Muscle layer of duodenum (tissue), 2 donors: ENCODE data around the gene WNT7A.
"Not testable (repeated sequence)": the region's sequence is repeated elsewhere in the genome, so short reads cannot be mapped to it uniquely, and the experiment has no call there.

Experiments used
- H3K27ac ChIP-seq: one replicate; pipeline ENCODE4 v1.7.0; 2013; ENCODE audit warnings: mild to moderate bottlenecking, low read length
- H3K27me3 ChIP-seq: one replicate; pipeline ENCODE4 v1.7.0; 2013; ENCODE audit warnings: low read depth, mild to moderate bottlenecking, control low read depth, low read length
- H3K36me3 ChIP-seq, 2 donors: one replicate each; pipeline ENCODE4 v1.7.0; 2013; ENCODE audit warnings: low read length in 2 of 2, control low read depth in 1 of 2, mild to moderate bottlenecking in 1 of 2; ENCODE audit not compliant: insufficient read depth in 2 of 2, control insufficient read depth in 1 of 2
- H3K4me1 ChIP-seq, 2 donors: one replicate each; pipeline ENCODE4 v1.7.0; 2013; ENCODE audit warnings: low read length in 2 of 2, mild to moderate bottlenecking in 2 of 2, control low read depth in 1 of 2, moderate library complexity in 1 of 2; ENCODE audit not compliant: insufficient read depth in 2 of 2, control insufficient read depth in 1 of 2
- H3K4me3 ChIP-seq, 2 donors: one replicate each; pipeline ENCODE4 v1.7.0; 2013; ENCODE audit warnings: low read length in 2 of 2, low read depth in 1 of 2, mild to moderate bottlenecking in 1 of 2
- H3K9me3 ChIP-seq, 2 donors: one replicate each; pipeline ENCODE4 v1.7.0; 2013; ENCODE audit warnings: low read length in 2 of 2, control low read depth in 1 of 2, mild to moderate bottlenecking in 1 of 2; ENCODE audit not compliant: control insufficient read depth in 1 of 2
- donor health status: healthy.

WNT7A gene

DNA sequence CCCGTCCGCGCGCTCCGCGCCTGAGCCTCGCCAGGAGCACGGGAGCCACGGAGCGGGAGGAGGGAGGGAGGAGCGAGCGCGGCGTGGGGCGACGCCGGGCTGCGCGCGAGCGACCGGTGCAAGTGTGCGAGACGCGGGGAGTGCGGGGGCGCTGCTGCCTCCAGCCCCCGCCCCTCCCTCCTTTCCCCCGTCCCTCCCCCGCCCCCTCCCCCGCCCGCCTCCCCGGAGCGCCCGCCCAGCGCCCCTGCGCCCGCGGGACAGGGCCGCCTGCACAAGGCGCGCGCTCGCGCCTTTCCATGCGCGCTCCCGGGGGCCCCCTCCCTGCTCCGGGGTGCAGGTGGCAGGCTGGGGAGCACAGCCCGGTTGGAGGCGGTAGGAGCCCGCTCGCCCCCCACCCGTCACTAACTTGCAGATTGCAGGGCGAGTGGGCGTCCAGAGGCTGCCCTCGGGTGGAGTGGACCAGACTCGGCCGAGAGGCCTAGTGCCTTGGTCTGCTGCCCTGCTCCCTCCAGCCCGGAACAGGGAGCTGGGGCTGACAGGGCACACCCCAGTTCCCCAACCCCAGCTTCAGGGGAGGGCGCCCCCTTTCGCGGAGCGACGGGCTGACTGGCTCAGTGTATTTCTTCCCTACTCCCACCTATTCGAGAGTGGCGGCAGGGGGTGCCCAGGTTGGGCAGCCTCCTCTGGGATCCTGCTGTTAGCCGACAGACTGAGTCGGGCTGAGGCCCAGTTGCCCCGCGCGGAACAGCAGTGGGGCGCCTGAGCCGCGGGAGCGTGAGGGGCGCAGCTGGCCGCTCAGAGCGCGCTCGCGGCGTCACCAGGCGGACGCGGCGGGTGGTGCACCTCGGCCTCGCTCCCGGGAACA, at the start of gene WNT7A:
TSS of gene WNT7A (minus strand) at position 126 of the 865 bp plus-strand sequence. CDS start 255 bp downstream, outside the sequence.
- H3K4me3 ChIP-seq, result peak within 1 kb of the TSS in 1 of 2 donors; percentile 50
- H3K9me3 ChIP-seq, result peaks cover 4 to 5% of the 10 kb centered on the region in 2 donors
- peaks cover 40% of the 10 kb centered on the region for H3K27me3 ChIP-seq
- no peak within 1 kb of the TSS for H3K27ac ChIP-seq
- H3K4me1 ChIP-seq, result peaks cover 0 to 27% of the 10 kb centered on the region in 2 donors
- H3K36me3 ChIP-seq, result no peaks in the 10 kb centered on the region

DNA sequence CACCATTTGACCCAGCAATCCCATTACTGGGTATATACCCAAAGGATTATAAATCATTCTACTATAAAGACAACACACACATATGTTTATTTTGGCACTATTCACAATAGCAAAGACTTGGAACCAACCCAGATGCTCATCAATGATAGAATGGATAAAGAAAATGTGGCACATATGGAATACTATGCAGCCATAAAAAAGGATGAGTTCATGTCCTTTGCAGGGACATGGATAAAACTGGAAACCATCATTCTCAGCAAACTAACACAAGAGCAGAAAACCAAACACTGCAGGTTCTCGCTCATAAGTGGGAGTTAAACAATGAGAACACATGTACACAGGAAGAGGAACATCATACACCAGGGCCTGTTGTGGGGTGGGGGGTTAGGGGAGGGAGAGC, 48.9 kb upstream of the WNT7A start:
- not testable (repeated sequence) for H3K36me3 ChIP-seq, H3K4me1 ChIP-seq, H3K27me3 ChIP-seq, H3K4me3 ChIP-seq, H3K27ac ChIP-seq
- peaks cover 0 to 47% of the 10 kb centered on the region in 2 donors for H3K9me3 ChIP-seq

DNA sequence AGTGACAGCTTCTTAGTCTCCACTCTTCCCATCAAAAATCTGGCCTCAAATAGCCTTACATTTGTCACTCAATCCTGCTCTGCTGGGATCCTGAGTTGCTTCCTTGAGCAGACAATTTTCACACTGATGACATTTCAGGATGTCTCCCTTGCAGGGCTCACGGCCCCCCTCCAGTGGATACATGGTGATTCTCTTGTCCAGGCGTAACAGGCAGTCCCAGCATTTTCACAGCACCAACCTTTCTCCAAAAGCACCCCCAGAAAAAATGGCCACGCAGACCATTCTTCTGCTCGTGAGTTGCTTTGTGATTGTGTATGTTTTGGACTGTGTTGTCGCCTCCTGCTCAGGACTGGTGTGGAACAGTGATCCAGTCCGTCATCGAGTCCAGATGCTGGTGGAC, 47.4 kb upstream of the WNT7A start:
- Histone ChIP-seq H3K4me1 (no peaks in the 10 kb centered on the region), H3K27ac (no peak overlapping the region), H3K9me3 (peaks cover 0 to 45% of the 10 kb centered on the region in 2 donors)

DNA sequence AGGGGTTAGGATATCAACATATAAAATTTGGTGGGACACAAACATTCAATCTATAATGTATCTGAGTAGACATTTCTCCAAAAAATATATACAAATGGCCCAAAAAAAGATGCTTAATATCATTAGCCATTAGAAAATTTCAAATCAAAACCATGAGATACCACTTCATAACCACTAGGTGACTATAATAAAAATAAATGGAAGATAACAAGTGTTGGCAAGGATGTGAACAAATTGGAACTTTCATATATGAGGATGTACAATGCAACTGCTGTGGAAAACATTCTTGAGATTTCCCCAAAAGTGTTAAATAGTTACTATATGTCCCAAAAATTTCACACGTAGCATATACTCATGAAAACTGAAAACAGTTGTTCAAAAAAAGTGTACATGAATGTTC, 36.5 kb upstream of the WNT7A start:
- no peaks in the 10 kb centered on the region for H3K27me3 ChIP-seq
- no peaks in the 10 kb centered on the region for H3K36me3 ChIP-seq
- H3K4me3 ChIP-seq, result no peak overlapping the region
- H3K27ac ChIP-seq, result no peak overlapping the region
- H3K4me1 ChIP-seq, result no peaks in the 10 kb centered on the region
- peaks cover 0 to 54% of the 10 kb centered on the region in 2 donors for H3K9me3 ChIP-seq

More for the DNA sequence above, 47.4 kb upstream of the WNT7A start:
- Histone ChIP-seq H3K4me3 (no peak overlapping the region), H3K36me3 (no peaks in the 10 kb centered on the region), H3K27me3 (no peaks in the 10 kb centered on the region)

DNA sequence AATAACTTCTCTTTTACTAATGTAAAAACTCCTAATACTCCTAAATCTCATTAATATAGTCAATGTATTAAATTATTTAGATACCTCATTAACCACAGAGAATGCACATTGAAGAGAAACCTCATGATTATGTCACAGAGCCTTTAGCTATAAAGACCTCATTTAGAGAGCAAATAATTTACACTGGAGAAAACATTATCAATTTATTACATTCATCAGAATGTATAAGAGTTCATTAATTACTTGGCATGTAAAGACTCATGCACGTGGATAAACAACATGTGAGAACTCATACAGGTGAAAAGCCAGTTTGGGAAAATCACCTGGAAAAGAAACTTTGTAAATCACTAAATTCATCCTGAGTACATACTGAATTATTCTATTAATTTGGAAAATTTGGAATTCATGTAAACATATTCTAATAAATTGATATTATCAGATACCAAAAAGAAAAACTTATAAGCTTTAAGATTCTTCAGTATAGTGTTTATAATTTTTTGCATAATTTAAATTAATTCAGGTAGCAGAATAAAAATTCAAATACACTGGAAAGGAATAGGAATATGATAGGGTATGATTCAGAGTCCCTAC, 22.9 kb upstream of the WNT7A start:
- H3K27me3 ChIP-seq, result no peaks in the 10 kb centered on the region
- H3K9me3 ChIP-seq, result peaks cover 37 to 59% of the 10 kb centered on the region in 2 donors
- no peak overlapping the region for H3K27ac ChIP-seq
- H3K4me1 ChIP-seq, result no peaks in the 10 kb centered on the region
- H3K4me3 ChIP-seq, result no peak overlapping the region
- H3K36me3 ChIP-seq, result peaks cover 0 to 13% of the 10 kb centered on the region in 2 donors

DNA sequence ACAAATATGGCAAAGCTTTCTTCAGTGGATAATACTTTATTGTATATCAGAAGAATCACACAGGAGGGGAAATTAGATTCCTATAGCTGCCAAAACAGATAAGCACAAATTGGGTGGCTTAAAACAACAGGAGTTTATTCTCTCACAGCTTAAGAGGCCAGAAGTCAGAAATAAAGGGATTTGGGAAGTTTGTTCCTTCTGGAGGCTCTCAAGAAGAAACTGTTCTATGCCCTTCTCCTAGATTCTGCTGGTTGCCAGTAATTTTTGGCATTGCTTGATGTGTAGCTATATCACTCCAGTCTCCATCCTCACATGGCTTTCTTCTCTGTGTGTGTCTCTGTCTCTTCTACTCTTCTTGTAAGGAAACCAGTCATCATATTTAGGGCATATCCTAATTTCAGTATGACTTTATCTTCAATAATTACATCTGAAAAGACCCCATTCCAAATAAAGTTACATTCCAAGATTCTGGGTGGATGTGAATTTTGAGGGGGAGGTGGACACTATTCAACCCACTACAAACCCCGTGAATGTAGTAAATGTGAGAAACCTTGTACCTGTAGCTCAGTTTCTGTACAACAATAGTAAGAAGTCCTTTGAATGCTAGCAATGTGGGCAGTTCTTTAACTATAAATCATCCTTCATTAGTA, 22.2 kb upstream of the WNT7A start:
- Histone ChIP-seq H3K27ac (no peak overlapping the region), H3K27me3 (no peaks in the 10 kb centered on the region), H3K9me3 (peaks cover 37 to 56% of the 10 kb centered on the region in 2 donors), H3K36me3 (peaks cover 0 to 13% of the 10 kb centered on the region in 2 donors), H3K4me3 (peak overlapping the region in 1 of 2 donors; percentile 29), H3K4me1 (no peaks in the 10 kb centered on the region)

DNA sequence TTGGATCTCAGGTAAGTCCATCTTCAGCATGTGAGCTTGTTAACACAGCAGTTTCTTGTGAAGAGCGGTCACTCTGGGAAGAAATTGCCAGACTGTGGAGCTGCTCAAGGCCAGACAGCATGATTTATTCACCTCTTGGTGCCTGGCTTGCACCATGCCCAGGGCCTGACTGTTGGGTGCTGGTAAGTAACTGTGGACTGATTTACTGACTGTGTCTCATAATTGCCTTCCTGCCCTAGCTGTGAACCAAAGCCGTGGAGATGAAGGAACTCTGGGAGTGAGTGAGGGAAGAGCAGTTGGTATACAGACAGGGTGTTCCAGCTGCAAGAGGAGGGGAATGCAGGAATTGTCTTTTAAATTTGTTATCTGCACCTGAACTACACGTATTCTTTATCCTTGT, 18.5 kb upstream of the WNT7A start:
- H3K4me1 ChIP-seq, result peaks cover 4 to 7% of the 10 kb centered on the region in 2 donors
- no peak overlapping the region for H3K4me3 ChIP-seq
- H3K9me3 ChIP-seq, result peaks cover 20 to 23% of the 10 kb centered on the region in 2 donors
- no peaks in the 10 kb centered on the region for H3K27me3 ChIP-seq
- H3K36me3 ChIP-seq, result no peaks in the 10 kb centered on the region
- H3K27ac ChIP-seq, result no peak overlapping the region

DNA sequence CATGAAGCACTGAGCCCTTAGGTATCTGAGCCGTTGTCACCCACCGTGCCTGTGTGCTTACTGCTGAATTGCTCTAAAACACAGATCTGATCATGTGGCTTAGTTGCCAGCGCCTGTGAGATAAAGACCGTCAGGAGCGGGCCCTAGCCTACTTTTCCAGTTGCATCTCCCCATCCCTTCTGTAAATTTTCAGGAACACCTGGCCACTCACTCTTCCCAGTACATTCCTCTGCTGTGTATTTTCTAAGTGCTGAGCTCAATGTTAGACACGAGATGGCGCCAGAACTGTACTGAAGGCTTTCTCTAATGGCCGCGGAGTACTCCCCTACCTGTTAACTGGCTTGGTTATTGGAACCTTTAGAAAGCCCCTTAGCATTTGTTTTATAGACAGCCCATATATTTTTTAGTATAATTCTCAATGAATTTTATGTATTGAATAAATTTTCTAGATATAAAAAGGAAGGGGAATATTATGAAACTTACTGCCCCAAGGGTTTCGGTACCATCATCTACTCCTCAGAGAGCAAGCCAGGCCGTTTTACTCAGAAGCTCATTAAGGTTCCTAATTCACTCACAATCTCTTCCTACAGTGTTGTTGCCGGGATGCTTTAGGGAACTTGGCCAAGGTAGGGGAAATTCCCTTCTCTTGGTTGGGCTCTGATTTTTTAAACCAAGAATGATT, 16.7 kb upstream of the WNT7A start:
- Histone ChIP-seq H3K4me1 (peaks cover 4 to 7% of the 10 kb centered on the region in 2 donors), H3K4me3 (peak overlapping the region; percentile 64 to 66), H3K36me3 (no peaks in the 10 kb centered on the region), H3K9me3 (peaks cover 10 to 13% of the 10 kb centered on the region in 2 donors), H3K27ac (no peak overlapping the region), H3K27me3 (no peaks in the 10 kb centered on the region)

DNA sequence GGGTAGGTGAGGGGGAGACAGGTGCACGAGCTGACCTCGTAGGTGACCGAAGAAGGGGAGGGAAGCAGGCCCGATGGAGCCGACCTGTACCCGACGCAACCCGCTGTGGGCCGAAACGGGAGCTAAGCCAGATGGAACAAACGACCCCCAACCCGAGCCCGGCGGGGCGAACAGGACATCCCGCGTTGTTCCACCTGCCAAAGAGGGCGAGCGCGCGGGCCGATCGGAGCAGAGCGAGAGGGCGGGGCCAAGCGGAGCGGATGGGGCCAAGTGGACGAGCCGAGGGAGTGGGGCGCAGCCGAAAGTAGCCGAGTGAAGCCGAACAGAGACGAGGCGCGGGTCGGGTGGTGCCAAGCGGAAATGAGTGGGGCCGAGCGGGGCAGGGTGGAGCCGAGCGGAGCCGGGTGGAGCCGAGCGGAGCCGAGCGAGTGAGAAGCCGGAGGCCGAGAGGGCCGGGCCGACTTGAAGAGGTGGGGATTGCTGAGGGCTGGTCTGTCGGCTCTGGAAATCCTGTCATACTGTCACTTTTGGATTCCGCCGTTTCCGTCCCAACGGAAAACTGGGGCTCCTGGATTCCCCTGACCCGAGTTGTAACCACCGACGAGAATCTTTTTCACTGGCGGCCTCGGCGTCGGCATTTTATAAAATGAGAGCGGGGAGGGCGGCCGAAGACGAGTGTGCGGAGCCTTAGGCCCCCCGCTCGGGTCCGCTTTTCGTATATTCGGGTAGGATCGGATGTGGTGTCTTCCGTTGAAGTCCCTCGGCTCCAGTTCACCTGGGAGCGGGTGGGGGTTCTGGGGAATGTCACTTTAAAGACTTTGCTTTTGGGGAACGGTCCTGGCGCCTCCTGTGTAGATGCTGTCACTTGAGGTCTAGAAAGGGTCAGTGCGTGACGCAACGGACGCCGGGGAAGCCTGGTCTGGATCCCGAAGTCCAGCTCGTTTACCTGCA, 15.6 kb upstream of the WNT7A start:
- H3K9me3 ChIP-seq, result peaks cover 2 to 6% of the 10 kb centered on the region in 2 donors
- no peak overlapping the region for H3K27ac ChIP-seq
- peaks cover 4 to 7% of the 10 kb centered on the region in 2 donors for H3K4me1 ChIP-seq
- H3K27me3 ChIP-seq, result no peaks in the 10 kb centered on the region
- peak overlapping the region; percentile 64 to 66 for H3K4me3 ChIP-seq
- no peaks in the 10 kb centered on the region for H3K36me3 ChIP-seq

DNA sequence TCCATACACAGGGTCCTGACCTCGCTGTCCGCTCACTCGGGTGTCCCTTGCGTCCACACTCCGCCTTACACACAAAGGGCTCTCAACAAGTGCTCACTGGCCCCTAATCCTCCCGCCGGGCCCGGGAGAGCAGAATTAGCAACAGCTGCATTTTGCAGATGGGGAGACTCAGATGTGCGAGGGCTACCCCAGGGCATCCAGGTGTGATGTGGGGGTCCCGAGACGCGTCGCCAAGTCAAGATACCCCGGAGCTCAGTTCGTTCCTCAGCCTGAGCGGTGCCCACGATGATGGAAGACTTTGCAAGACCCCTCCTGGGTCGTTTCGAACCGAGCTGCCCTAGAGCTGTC, 14.9 kb upstream of the WNT7A start:
- no peak overlapping the region for H3K27ac ChIP-seq
- peak overlapping the region; percentile 64 to 66 for H3K4me3 ChIP-seq
- peaks cover 4 to 7% of the 10 kb centered on the region in 2 donors for H3K4me1 ChIP-seq
- H3K27me3 ChIP-seq, result no peaks in the 10 kb centered on the region
- peaks cover 0 to 1% of the 10 kb centered on the region in 2 donors for H3K9me3 ChIP-seq
- H3K36me3 ChIP-seq, result no peaks in the 10 kb centered on the region
